HG03354 (cell line): ENCODE data around the gene OR51B6.
"Not testable (repeated sequence)": the region's sequence is repeated elsewhere in the genome, so short reads cannot be mapped to it uniquely, and the experiment has no call there.

ENCODE experiments used
- ATAC-seq: cut with Tn5 transposase; IDR thresholded peaks from one replicate; pipeline ENCODE4 v1.9.1; 2021; ENCODE audit warnings: mild to moderate bottlenecking; ENCODE audit not compliant: unreplicated experiment, poor library complexity, severe bottlenecking

The OR51B6 gene, protein sequence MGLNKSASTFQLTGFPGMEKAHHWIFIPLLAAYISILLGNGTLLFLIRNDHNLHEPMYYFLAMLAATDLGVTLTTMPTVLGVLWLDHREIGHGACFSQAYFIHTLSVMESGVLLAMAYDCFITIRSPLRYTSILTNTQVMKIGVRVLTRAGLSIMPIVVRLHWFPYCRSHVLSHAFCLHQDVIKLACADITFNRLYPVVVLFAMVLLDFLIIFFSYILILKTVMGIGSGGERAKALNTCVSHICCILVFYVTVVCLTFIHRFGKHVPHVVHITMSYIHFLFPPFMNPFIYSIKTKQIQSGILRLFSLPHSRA

DNA sequence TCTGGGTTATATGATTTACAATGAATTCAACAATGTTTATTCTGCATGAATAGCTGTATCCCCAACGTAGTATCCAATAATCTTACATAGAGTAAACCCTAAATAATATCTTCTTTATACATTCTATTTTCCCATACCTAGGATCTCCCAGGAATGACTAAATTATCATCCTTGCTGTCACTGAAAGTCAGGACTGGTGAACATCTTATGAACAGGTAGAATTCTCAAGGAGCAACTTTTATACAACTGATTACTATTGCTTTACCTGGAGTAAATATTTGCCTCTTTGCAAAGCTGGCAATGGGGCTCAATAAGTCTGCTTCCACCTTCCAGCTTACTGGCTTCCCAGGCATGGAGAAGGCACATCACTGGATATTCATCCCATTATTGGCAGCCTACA lies at the start of gene OR51B6:
OR51B6 (plus strand) TSS at position 301 of the 400 bp plus-strand sequence; CDS start at position 301, 0 bp downstream.
- no peak for ATAC-seq

DNA sequence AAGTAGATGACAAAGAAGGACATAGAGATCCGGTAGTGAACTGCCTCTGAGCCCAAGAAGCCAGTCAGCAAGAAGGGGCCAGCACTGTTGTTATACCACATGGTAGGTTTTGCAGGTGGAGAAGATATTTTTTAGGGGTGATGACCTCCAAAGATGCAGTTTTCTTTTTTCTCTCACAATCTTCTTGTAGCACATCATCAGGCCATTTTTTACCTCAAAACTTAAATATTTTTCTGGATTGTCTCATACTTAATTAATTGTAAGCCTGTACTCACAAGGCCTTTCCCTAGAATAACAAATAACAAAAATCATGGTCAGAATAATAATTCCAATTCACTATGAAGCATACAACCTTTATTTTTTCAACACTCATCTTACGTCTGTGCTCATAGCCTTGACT lies 49.5 kb upstream of the OR51B6 start, which contains the start of gene OR51B4:
OR51B4 (minus strand) TSS at position 101 of the 400 bp plus-strand sequence; CDS start at position 101, 0 bp downstream.
- no peak for ATAC-seq

DNA sequence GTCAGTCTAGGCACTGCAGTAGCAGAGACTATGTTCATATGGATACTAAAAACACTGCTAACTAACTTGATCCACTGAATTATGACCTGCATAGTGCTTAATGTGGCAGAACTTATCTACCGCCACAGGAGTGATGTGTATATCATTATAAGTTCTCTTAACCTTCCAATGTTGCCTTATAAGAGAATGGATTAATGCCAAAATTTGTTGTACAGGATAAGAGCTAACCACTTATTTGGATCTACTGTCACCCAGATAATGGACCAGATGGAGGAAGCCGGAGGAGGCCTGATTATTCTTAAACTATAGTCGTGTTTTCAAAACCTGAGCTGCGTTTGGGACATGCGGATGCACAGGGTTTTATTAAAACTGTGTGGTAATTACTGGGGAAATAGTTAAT lies 47.7 kb upstream of the OR51B6 start:
- ATAC-seq, result no peak

DNA sequence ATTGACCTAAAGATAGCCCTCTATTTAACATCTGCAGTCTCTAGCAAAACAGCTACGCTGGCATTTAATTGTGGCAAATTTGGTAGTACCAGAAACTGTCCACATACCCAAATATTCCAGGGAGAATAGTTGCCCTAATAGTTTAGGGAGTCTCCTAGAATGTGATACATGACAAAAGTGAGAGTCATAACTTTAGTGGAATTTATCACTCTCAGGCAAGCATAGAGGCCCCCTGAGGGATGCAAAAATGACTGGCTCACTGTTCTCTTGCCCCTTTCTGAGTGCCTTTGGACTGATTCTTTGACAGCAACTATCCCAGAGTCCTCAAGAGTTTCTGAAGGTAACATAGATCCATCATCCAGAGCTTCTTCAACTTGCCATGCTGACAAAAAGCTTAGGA lies 47.3 kb upstream of the OR51B6 start:
- ATAC-seq, result no peak

DNA sequence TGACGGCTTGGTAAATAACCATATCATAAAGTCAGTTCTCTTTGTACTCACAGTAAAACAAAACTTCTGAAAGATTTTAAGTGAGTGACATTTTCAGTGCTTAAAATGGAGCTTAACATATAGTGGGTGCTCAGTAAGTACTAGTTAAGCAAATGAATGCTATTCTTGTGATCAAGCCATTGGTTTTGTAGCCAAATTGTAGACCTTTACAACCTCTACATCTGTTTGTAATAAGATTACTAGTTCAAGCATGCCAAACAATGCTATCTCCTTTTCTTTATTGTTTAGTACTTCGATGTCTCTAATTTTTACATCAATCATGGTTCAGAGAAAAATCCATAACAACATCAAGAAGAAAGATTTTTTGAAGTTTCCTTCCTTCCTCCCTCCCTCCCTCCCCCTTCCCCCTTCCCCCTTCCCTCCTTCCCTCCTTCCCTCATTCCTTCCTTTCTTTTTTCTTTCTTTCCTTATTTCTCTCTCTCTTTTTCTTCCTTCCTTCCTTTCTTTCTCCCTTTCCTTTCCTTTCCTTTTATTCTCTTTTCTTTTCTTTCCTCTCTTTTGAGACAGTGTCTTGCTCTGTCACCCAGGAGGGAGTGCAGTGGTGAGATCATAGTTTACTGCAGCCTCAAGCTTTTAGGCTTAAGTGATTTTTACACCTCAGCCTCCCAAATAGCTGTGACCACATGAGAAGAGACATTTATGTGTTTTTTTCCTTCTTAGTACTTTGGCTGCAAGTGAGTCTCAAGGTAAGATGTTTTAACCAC lies 43.9 kb upstream of the OR51B6 start:
- ATAC-seq, result no peak

DNA sequence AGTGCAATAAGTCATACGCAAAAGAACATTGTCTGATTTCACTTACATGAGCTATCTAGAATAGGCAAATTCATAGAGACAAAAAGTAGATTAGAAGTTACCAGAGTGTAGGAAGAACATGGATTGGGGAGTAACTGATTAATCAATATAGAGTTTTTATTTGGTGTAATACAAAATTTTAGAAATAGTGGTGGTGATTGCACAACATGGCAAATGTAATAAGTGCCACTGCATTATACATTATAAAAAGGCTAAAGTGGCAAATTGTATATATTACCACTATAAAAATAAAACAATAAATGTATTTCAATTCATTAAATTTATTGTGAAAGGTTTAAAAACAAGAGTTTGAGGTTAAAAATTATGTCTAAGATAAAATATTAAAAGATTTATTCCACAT lies 40.9 kb upstream of the OR51B6 start:
- ATAC-seq, result no peak

DNA sequence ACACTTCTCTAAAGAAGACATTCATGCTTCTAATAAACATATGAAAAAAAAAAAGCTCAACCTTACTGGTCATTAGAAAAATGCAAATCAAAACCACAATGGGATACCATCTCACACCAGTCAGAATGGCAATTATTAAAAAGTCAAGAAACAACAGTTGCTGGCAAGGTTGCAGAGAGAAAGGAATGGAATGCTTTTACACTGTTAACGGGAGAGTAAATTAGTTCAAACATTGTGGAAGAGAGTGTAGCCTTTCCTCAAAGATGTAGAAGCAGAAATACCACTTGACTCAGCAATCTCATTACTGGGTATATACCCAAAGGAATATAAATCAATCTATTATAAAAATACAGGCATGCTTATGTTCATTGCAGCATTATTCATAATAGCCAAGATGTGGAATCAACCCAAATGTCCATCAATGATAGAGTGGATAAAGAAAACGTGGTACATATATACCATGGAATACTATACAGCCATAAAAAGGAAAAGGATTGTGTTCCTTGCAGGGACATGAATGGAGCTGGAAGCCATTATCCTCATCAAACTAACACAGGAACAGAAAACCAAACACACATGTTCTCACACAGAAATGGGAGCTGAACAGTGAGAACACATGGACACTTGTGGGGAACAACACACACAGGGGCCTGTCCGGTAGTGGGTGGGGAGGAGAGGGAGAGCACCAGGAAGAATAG lies 37.8 kb upstream of the OR51B6 start:
- not testable (repeated sequence) for ATAC-seq

DNA sequence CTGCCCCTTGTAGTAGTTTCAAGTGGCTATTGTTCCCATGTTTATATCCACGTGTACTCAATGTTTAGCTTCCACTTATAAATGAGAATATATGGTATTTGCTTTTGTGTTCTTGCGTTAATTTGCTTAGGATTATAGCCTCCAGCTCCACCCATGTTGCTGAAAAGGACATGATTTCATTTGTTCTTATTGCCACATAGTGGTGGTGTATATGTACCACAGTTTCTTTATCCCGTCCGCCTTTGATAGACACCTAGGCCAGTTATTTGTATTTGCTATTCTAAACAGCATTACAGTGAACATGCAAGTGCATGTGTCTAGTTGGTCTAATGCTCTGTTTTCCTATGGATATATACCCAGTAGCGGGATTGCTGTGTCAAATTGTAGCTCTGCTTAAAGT lies 34.0 kb upstream of the OR51B6 start:
- ATAC-seq, result no peak

DNA sequence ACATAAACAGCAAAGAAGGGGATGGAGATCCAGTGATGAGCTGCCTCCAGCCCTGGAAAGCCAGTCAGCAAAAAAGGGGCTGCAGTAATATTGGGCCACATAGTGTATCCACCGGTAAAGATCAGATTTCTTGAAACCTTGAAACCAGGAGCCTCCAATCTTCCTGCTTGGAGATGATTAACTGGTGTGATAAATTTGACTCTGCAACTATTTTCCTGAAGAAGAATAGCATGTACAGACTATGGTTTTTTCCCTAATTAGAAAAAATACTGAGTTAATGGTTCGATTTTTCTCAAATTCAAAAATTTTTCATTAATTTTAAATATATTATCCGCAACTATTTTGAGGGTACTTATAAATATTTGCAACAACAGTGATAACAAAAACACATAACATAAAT lies 27.1 kb upstream of the OR51B6 start, which contains the start of gene OR51B2:
OR51B2 (minus strand) TSS at position 101 of the 400 bp plus-strand sequence; CDS start at position 101, 0 bp downstream.
- ATAC-seq, result no peak

DNA sequence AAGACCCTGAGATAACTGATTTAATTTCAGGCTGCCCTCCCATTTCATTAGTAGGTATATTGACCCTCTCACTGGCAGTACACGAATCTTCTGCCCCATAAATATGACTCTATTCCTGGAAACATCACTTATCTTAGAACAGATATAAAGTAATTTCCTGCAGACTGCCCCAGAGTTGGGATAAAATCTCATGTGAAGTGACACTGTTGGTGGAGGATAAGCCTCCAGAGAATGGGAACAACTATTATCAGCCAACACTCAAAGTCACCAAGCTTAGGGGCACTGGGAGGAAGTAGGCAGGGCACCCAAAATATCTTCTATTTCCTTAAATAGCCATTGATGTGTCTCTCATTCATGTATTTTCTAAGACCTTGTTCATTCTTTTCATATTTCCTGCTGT lies 16.1 kb upstream of the OR51B6 start:
- ATAC-seq, result no peak

DNA sequence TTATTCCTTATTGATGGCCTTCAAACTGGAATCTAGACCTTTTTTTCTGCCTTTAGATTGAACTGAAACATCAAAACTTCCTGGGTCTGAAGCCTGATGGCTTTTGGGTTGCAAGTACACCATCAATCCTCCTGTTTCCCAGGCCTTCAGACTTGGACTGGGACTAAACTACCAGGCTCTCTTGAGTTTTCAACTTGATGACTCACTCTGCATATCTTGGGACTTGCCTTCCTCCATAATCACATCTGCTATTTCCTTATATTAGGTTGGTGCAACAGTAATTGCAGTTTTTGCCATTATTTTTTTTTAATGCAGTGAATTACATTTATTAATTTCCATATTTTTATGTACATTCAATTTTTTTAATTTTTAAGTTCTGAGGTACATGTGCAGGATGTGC lies 15.0 kb upstream of the OR51B6 start:
- ATAC-seq, result no peak

DNA sequence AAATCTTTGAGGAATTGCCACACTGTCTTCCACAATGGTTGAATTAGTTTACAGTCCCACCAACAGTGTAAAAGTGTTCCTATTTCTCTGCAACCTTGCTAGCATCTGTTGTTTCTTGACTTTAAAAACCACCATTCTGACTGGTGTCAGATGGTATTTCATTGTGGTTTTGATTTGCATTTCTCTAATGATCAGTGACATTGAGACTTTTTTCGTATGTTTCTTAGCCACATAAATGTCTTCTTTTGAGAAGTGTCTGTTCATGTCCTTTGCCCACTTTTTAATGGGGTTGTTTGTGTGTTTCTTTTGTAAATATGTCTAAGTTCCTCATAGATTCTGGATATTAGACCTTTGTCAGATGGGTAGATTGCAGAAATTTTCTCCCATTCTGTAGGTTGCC lies 14.1 kb upstream of the OR51B6 start:
- not testable (repeated sequence) for ATAC-seq

DNA sequence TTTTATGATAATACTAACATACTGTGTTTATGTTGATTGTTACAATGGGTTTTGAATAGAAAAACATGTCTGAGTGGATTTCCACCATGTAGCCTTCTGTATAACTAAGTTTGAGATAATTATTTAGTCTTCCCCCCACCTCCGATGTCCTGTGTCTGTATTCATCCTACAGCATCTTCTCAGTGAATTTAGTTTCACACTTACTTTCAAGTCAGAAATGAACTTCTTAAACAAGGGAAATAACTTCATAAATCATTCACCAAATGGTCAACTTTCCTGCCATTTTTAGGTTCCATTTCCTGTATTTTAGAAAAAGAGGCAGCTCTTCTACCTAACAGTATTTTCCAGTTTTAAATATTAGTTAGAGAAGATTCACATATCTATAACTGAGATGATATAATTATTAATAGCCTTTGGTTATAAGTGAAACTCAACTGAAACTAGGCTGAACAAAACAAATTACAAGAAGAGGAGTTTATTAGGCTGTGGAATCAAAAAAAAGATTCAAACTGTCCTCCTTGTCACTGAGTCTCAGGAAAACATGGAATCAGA lies 11.5 kb upstream of the OR51B6 start:
- peak; percentile 81 for ATAC-seq

DNA sequence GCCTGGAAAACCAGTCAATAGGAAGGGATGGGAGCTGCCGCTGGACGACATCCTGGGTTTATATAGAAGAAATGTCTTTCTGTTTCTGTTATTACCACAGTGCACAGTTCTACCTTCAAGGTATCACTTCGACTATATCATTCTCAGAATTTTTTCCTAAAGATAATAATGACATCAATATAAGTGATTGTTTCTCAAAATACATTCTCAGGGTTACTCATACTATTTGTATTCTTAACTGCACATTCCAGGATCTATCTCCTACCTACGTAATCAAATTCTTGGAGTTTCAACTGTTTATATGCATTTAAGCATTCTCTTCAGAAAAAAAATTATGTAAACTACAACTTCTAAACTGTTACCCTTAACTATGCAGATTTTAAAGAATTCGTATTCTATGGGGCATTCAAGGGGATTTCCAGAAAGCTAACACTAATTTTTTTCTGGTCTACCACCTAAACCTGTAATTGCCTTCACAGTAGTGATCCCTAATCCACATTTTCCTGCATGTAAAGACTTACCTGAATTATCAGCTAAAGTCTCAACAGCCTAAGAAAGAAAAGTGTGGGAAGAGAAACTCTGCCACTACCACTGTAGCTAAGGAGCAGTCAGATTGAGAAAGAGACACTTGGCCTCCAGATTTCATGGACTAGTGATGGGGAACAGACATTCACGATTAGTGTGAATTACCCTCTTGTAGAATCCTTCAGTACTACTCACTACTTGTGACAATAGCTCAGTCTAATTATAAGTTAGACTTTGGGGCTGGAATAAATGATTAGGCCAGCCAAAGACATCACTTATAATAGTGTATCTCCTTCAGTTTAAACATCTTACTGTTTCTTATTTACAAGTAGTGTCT lies 7.6 kb upstream of the OR51B6 start, which contains the start of gene OR51B5:
OR51B5 (minus strand) TSS at position 51 of the 862 bp plus-strand sequence; CDS start at position 51, 0 bp downstream.
- no peak for ATAC-seq

DNA sequence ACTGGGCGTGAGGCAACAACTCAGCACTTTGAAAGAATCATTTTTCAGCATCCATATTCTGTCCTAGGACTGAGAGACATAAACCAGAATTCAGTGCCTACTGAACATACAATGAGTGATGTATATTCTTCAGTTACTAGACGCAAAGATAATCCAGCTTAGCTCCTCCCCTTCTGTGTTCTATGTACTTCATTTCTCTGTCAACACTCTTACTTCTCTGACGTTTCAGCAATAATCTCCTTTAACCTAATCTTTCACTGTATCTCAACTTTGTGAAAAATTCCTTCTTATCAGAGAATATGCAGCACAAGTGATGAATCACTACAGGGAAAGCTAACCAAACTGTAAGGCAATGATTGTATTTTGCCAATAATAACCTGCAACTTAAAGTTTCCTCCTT lies 5.5 kb upstream of the OR51B6 start:
- ATAC-seq, result no peak

DNA sequence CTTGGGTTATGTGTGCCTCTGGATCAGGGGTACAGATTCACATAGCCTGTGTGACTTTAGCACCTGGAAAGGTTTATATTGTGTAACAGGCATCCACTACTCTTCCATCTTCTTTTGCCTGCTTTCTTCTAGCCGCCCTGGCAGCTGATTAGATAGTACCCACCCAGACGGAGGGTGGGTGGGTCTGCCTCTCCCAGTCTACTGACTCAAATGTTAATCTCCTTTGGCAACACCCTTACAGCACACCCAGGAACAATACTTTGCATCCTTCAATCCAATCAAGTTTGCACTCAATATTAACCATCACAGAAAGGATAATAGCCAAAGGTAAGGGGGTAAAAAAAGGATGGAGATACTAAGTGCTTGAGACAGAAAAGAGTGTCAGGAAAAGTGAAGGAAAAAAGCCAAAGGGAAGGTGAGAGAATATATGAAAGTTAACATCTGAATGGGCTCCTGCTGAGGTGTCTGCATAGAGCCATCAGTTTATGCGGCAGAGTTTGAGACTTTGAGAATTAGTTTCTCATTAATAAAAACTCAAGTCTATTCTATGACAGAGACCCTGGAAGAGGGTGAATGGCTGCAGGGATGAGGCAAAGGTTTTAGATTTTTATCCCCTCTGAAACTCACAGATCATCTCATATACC lies 2.6 kb upstream of the OR51B6 start:
- no peak for ATAC-seq

DNA sequence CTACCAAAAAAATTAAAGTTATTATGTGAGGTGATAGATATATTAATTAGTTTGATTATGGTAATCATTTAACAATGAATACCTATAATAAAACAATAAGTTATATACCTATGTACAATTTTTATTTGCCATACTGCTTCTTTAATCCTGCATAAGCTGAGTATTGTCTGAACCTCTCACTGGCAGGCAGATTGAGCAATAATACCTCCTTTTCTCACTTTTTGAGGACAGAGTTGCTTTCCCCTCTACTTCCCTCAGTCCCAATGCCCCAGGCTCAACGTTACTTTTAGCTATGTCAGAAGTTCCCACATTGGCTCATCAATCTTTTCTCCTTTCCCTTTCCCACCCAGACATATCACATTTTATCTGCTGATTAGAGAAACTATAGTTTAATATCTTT lies 1.8 kb upstream of the OR51B6 start:
- ATAC-seq, result no peak

DNA sequence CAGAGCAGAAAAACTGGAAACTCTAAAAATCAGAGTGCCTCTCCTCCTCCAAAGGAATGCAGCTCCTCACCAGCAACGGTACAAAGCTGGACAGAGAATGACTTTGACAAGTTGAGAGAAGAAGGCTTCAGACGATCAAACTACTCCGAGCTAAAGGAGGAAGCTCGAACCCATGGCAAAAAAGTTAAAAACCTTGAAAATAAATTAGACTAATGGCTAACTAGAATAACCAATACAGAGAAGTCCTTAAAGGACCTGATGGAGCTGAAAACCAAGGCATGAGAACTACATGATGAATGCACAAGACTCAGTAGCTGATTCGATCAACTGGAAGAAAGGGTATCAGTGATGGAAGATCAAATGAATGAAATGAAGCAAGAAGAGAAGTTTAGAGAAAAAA lies 4.7 kb downstream of the OR51B6 start:
- ATAC-seq, result not testable (repeated sequence)
